HL-60/S4 treated with retinoic acid at 250 ng/mL for 4 days and 3 days (cell line): Measurements from ENCODE around the gene SCAI.

Experiments
- in situ Hi-C: fragments of 300-500 bp; cut with MboI; formaldehyde crosslinking; loops from 2 replicates; pipeline ENCODE4 v1.7.0; 2022; ENCODE audit warnings: low sequenced_read_pairs

The SCAI gene

DNA sequence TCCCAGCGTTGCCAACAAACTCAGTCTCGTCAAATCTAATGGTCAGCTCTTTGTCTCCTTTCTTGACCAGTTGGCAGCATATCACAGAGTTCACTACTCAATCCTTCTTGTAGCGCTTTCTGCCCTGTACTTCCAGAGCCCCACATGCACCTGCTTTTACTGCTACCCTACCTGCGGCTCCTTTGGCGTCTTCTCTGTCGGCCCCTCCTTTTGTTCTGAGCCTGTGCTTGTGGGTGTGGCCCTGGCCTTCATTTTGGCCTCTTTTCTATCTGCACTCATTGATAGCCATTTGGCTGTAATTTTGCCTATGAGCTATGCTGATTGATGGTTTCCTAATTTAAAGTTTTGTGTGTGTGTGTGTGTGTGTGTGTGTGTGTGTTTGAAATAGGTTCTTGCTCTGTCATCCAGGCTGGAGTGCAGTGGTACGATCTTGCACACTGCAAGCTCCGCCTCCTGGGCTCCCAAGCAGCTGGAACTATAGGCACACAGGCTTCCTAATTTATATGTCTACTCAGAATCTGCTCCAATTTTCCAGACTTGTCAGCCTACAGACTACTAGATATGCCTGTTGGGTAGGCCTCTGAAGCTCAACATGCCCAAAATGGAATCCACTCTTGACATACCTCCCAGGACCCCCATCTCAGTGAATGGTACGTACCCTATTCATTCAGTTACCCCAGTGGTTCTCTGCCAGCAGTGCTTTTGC, 249.1 kb downstream of the SCAI start:
- in situ Hi-C loops: no loop called here
